Mammary microvascular endothelial cell (primary cell): Measurements from ENCODE around the gene CHRM4. TPM values are rescaled to one million over a fixed set of nuclear protein-coding genes. Genes with fewer than 3 reads are reported as not detected.

Experiments used
- total RNA-seq: library from RNA; depleted of rRNA; stranded (reverse); fragments of >200 nt; gene quantifications from 2 replicates; pipeline ENCODE4 v1.2.3, GENCODE V29; 2015

The CHRM4 gene
- total RNA-seq, result 0.07 and 0.20 TPM in 2 replicates

GRCh38 chr11:46391578-46392420 lies at the start of gene CHRM4:
CHRM4 (minus strand) TSS chr11:46391776; CDS start chr11:46386557, 5,219 bp downstream.

DNA sequence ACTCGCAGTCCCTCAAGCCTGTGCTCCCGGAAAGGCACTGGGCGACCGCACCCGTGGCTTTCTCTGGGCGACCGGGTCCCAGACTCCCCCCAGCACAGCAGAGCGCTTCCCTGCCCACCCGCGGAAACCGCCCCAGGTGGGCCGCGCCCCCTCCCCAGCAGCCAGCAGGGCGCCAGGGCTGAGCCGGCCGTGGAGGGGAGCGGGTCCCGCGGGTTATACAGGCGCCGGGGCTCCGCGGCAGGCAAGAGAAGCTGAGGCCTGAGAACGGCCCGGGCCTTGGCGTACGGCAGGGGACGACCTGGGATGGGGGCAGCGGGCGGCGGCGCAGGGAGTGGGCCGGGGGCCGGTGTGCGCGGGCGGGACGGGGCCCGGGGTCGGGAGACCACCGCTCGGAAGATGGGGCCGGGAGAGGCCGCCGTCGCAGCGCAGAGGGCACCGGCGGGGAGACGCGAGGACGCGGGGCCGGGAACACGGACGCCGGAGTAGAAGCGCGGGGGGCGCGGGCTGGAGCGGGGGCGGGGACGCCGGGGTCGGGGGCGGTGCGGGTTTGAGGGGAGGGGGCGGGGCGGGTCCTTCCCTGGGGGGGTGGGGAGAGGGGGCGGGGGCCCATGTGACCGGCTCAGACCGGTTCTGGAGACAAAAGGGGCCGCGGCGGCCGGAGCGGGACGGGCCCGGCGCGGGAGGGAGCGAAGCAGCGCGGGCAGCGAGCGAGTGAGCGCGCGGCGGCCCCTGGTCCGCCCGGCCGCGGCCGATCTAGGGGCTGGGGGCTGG lies 10.3 kb downstream of the CHRM4 start, which contains the start of gene MDK:
Gene MDK (plus strand): TSS at position 622 of the 771 bp plus-strand sequence. CDS start 389 bp downstream, outside the sequence.

GRCh38 chr11:46346886-46347636 lies 44.5 kb downstream of the CHRM4 start, which contains the start of gene DGKZ:
DGKZ (plus strand) TSS chr11:46347463; CDS start chr11:46347660, 197 bp downstream.

Other genes with a start within 250 kb of the CHRM4 start
- 0.10 and 0.33 TPM in 2 replicates for gene CREB3L1, start 114.1 kb downstream of the CHRM4 start, total RNA-seq
- 103 and 106 TPM in 2 replicates for gene DGKZ, start 44.3 kb downstream of the CHRM4 start, total RNA-seq
- gene MDK, start 10.1 kb downstream of the CHRM4 start, total RNA-seq, result 290 and 300 TPM in 2 replicates
- gene AMBRA1, start 202.2 kb upstream of the CHRM4 start, total RNA-seq, result 24.6 and 30.0 TPM in 2 replicates
- 3.7 and 4.0 TPM in 2 replicates for gene HARBI1, start 225.5 kb upstream of the CHRM4 start, total RNA-seq
- 82.8 and 91.6 TPM in 2 replicates for gene ATG13, start 225.8 kb upstream of the CHRM4 start, total RNA-seq